SU-DHL-6 (cell line): Measurements from ENCODE around the gene ANO6.

Experiments used
- EZH2phosphoT487 ChIP-seq: fragments of 200-600 bp; sonication (generic), shearing (Covaris generic); conservative IDR thresholded peaks from 2 replicates; pipeline ENCODE4 v1.6.1; 2018; ENCODE audit warnings: mild to moderate bottlenecking, antibody characterized with exemption, low read length, moderate library complexity, mixed read lengths
- TF ChIP-seq, protein P1 (sequence below): fragments of 200-600 bp; sonication (generic); IDR thresholded peaks from one replicate; pipeline ENCODE4 v1.5.1; 2017; ENCODE audit warnings: antibody characterized with exemption, mild to moderate bottlenecking, low read length, moderate library complexity; ENCODE audit not compliant: insufficient read depth, poor library complexity, severe bottlenecking

DNA sequence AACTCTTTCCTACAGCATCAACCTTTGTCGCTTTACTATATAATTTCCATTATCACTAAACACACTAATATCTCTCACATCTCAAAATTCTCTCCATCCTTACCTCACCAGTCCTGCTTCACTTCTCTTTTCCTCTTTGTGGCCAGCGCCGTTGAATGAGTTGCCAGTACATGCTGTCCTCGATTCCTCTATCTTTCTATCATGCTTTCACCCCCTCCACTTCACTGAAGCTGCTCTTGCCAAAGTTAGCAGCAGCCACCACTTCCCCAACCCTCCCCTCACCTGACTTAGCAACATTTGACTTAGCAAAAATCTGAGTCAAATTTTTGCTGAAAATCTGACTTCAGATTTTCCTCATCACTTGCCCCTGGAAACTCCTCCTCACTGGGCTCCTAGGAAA is 210.4 kb downstream of the ANO6 start:
- TF ChIP-seq, protein P1, sequence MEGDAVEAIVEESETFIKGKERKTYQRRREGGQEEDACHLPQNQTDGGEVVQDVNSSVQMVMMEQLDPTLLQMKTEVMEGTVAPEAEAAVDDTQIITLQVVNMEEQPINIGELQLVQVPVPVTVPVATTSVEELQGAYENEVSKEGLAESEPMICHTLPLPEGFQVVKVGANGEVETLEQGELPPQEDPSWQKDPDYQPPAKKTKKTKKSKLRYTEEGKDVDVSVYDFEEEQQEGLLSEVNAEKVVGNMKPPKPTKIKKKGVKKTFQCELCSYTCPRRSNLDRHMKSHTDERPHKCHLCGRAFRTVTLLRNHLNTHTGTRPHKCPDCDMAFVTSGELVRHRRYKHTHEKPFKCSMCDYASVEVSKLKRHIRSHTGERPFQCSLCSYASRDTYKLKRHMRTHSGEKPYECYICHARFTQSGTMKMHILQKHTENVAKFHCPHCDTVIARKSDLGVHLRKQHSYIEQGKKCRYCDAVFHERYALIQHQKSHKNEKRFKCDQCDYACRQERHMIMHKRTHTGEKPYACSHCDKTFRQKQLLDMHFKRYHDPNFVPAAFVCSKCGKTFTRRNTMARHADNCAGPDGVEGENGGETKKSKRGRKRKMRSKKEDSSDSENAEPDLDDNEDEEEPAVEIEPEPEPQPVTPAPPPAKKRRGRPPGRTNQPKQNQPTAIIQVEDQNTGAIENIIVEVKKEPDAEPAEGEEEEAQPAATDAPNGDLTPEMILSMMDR: no peak
- TF ChIP-seq EZH2phosphoT487: no peak
